Vagina (tissue), 2 donors: Measurements from ENCODE around the gene MAPK9. TPM values are rescaled to one million over a fixed set of nuclear protein-coding genes. Genes with fewer than 3 reads are reported as not detected.

Experiments used
- DNase-seq, 2 donors: peaks; one replicate each; pipeline ENCODE4 v3.0.0-alpha.2; 2017; ENCODE audit errors: extremely low spot score in 2 of 2
- H3K27ac ChIP-seq: fragments of 200-600 bp; sonication (generic); one replicate; pipeline ENCODE4 v1.5.1; 2019
- H3K27me3 ChIP-seq: fragments of 200-600 bp; sonication (generic); one replicate; pipeline ENCODE4 v1.5.1; 2019
- H3K36me3 ChIP-seq, 2 donors: fragments of 200-600 bp; sonication (generic); one replicate each; pipeline ENCODE4 v1.5.1; 2017 to 2019
- H3K4me1 ChIP-seq: fragments of 200-600 bp; sonication (generic); one replicate; pipeline ENCODE4 v1.5.1; 2019
- H3K4me3 ChIP-seq, 2 donors: fragments of 200-600 bp; sonication (generic); 1 replicate in 1 of 2; 2 replicates in 1 of 2; pipeline ENCODE4 v1.5.1; 2016 to 2019
- H3K9me3 ChIP-seq: fragments of 200-600 bp; sonication (generic); one replicate; pipeline ENCODE4 v1.5.1; 2019
- POLR2A ChIP-seq, 2 donors: fragments of 450-650 bp; IDR thresholded peaks; one replicate each; pipeline ENCODE4 v1.6.1; 2017; ENCODE audit warnings: antibody characterized with exemption in 2 of 2, mild to moderate bottlenecking in 2 of 2, moderate library complexity in 2 of 2
- POLR2AphosphoS5 ChIP-seq, 2 donors: sonication (generic); formaldehyde crosslinking; IDR thresholded peaks; one replicate each; pipeline ENCODE4 v1.9.0; 2017; ENCODE audit warnings: antibody characterized with exemption in 2 of 2, mild to moderate bottlenecking in 2 of 2, low read depth in 1 of 2; ENCODE audit not compliant: insufficient read depth in 1 of 2
- intact Hi-C: fragments of 100-400 bp; cut with DNase I; formaldehyde crosslinking; loops from one replicate; pipeline ENCODE4 v1.15.1; 2023
- total RNA-seq: library from RNA; depleted of rRNA; stranded (reverse); fragments of >200 nt; gene quantifications from one replicate; pipeline ENCODE4 v1.2.3, GENCODE V29; 2016
- TF ChIP-seq, protein P1 (sequence below), 3 experiments: fragments of 450-650 bp in 2 of 3; fragments of 200-600 bp in 1 of 3; sonication (generic) in 1 of 3; IDR thresholded peaks; one replicate each; pipeline ENCODE4 v1.5.1; 2017 to 2019; ENCODE audit warnings: antibody characterized with exemption in 3 of 3, mild to moderate bottlenecking in 2 of 3, moderate library complexity in 2 of 3

Gene MAPK9
- total RNA-seq, 1 donor from 2014 or later, result 19.6 TPM

DNA sequence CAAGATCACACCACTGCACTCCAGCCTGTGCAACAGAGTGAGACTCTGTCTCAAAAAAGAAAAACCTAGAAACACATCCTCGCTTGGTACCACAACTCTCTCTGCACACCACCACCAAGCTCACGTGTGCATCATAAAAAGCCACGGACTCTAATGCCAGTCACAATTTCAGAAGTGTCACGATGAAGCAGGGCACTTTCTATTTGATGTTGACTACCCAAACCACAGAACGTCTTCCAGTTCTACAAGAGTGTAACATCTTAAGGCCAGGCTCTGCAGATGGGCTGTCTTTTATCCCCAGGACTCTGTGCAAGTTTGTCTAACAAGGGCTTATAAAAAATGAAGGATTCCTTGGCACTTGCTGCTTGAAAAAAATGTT is 38.4 kb upstream of the MAPK9 start:
- Histone ChIP-seq H3K27ac (peak overlapping the region; percentile 58), H3K4me1 (peaks cover 24% of the 10 kb centered on the region), H3K27me3 (no peaks in the 10 kb centered on the region), H3K36me3 (peaks cover 0 to 9% of the 10 kb centered on the region in 2 donors), H3K9me3 (no peaks in the 10 kb centered on the region), H3K4me3 (no peak overlapping the region)
- intact Hi-C loops, result no loop called here
- no peak for TF ChIP-seq POLR2A (IDR thresholded peaks at IDR 0.05)
- no peak for DNase-seq

DNA sequence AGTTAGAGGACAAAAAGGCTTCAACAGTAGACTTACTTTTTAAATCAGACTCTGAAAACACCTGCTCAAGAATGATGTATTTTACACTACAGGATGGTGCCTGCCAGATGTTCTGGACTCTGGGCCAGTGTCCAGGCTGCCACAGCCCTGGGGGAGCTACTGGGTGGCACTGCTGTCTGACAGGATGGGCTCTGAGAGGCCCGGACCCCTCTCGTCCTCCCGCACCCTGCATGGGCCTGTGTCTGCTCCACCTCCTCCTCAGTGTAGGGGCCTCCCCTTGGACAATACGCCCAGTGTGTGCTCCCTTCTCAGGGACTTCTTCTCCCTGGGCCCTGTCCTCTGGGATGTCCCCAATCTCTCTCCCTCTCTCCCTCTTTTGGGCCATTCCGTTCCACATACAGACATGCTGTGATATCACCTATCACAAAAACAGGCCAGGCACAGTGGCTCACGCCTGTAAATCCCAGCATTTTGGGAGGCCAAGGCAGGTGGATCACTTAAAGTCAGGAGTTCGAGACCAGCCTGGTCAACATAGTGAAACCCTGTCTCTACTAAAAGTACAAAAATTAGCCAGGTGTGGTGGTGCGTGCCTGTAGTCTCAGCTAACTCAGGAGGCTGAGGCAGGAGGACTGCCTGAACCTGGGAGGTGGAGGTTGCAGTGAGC is 37.9 kb upstream of the MAPK9 start:
- H3K27ac ChIP-seq, result peak overlapping the region; percentile 58
- peaks cover 0 to 8% of the 10 kb centered on the region in 2 donors for H3K36me3 ChIP-seq
- DNase-seq, result no peak
- H3K9me3 ChIP-seq, result no peaks in the 10 kb centered on the region
- no peak for TF ChIP-seq POLR2AphosphoS5 (IDR thresholded peaks at IDR 0.05; ENCODE audit: insufficient read depth in 1 of 2, low read depth in 1 of 2)
- TF ChIP-seq POLR2A (IDR thresholded peaks at IDR 0.05), result no peak
- TF ChIP-seq, protein P1, sequence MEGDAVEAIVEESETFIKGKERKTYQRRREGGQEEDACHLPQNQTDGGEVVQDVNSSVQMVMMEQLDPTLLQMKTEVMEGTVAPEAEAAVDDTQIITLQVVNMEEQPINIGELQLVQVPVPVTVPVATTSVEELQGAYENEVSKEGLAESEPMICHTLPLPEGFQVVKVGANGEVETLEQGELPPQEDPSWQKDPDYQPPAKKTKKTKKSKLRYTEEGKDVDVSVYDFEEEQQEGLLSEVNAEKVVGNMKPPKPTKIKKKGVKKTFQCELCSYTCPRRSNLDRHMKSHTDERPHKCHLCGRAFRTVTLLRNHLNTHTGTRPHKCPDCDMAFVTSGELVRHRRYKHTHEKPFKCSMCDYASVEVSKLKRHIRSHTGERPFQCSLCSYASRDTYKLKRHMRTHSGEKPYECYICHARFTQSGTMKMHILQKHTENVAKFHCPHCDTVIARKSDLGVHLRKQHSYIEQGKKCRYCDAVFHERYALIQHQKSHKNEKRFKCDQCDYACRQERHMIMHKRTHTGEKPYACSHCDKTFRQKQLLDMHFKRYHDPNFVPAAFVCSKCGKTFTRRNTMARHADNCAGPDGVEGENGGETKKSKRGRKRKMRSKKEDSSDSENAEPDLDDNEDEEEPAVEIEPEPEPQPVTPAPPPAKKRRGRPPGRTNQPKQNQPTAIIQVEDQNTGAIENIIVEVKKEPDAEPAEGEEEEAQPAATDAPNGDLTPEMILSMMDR (IDR thresholded peaks at IDR 0.05), result no peak
- peaks cover 24% of the 10 kb centered on the region for H3K4me1 ChIP-seq
- intact Hi-C loops, result no loop called here
- H3K27me3 ChIP-seq, result no peaks in the 10 kb centered on the region
- no peak overlapping the region for H3K4me3 ChIP-seq

DNA sequence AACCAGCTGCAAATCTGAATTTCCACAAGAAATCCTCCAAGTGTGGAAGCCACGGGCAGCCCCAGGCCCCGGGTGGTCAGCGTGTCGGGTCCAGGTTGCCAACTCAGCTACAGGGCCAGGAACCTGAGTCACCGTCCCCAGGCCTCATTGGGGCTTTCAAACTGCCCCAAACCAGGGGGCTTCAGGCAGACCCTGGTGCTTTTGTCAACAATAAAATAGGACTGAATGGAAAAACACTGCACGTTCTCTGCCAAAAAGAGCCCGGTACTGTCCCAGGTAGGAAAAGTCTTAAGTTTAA is 37.2 kb upstream of the MAPK9 start:
- intact Hi-C loops, result no loop called here
- H3K4me1 ChIP-seq, result peaks cover 24% of the 10 kb centered on the region

DNA sequence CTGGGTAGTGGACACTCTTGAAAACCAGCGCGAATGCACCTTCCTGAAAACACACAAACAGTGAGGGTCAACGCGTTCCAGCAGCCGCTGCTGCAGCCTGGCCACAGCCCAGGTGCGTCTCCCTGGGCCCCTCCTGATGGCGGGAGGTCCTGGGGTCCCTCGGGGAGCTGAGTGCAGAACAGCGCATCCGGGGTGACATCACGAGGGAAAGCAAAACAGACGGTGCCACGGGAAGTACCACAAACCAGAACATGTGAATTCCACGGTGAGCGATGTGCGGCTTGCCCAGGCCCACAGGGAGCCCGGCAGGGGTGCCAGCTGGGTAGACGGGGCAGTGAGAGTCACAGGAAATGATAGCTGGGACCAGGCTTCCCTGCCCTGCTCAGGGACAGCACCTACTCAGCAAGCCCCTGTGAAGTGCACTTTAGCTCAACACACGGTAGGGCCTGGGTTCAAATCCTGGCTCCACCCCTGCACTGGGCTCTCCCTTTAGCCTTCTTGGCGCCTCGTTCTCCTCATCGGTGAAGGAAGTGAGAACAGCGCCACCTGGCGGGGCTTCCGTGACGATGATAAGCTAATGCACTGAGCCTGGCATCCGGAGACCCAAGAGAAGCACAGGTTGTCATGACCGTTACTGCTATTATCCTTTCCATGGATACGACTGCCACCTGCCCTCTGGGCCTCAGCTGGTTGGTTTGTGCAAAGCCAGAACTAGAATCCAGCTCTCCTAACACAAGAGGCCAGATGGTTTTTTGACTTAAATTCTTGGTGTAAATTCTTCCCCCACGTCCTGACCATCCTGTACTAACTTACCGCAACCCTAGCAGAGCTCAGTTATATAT is 36.6 kb upstream of the MAPK9 start:
- H3K27ac ChIP-seq, result no peak overlapping the region
- H3K4me1 ChIP-seq, result peaks cover 24% of the 10 kb centered on the region
- no peaks in the 10 kb centered on the region for H3K27me3 ChIP-seq
- H3K9me3 ChIP-seq, result no peaks in the 10 kb centered on the region
- H3K36me3 ChIP-seq, result no peaks in the 10 kb centered on the region
- H3K4me3 ChIP-seq, result no peak overlapping the region
- DNase-seq, result no peak
- TF ChIP-seq, protein P1 (IDR thresholded peaks at IDR 0.05), result peak; percentile 29 to 45 (median 35)
- TF ChIP-seq POLR2AphosphoS5 (IDR thresholded peaks at IDR 0.05; ENCODE audit: insufficient read depth in 1 of 2, low read depth in 1 of 2), result no peak
- intact Hi-C loops, result no loop called here

More for the DNA sequence above, 37.2 kb upstream of the MAPK9 start:
- Histone ChIP-seq H3K36me3 (peaks cover 0 to 1% of the 10 kb centered on the region in 2 donors), H3K27me3 (no peaks in the 10 kb centered on the region), H3K9me3 (no peaks in the 10 kb centered on the region), H3K27ac (peak overlapping the region; percentile 58), H3K4me3 (no peak overlapping the region)
- TF ChIP-seq, protein P1 (IDR thresholded peaks at IDR 0.05), result no peak
- no peak for TF ChIP-seq POLR2AphosphoS5 (IDR thresholded peaks at IDR 0.05; ENCODE audit: insufficient read depth in 1 of 2, low read depth in 1 of 2)
- TF ChIP-seq POLR2A (IDR thresholded peaks at IDR 0.05), result no peak
- DNase-seq, result no peak

DNA sequence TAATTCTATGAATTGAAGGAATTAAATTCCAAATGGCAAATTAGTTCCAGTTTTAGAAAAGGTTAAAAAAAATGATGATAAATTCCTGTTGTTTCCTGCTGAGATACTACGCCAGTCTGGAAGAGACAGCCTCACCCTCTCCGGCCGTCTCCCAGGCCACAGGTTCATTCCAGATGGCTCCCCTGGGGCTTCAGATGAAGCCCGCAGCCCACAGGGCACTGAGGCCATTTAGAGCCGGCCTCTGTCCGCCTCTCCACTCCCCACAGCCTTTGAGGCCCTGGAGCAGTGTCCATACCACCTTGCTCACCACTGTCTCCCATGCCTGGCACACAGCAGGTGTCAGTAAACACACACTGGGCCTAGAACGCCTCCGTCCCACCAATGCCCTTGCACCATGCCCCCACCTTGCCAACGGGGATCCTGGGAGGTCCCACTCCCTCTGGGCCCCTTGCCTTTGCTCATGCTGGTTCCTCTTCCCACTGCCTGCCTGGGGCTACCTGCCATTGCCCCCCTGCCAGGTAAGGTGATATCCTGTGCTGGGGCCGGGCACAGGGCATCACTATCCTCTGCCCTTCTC is 35.2 kb upstream of the MAPK9 start:
- DNase-seq, result no peak
- no peak overlapping the region for H3K27ac ChIP-seq
- intact Hi-C loops, result no loop called here

More for the DNA sequence above, 35.2 kb upstream of the MAPK9 start:
- Histone ChIP-seq H3K36me3 (no peaks in the 10 kb centered on the region), H3K27me3 (no peaks in the 10 kb centered on the region), H3K4me3 (no peak overlapping the region), H3K4me1 (peaks cover 22% of the 10 kb centered on the region), H3K9me3 (no peaks in the 10 kb centered on the region)
- TF ChIP-seq, protein P1 (IDR thresholded peaks at IDR 0.05), result no peak
- TF ChIP-seq POLR2A (IDR thresholded peaks at IDR 0.05) (no peak), POLR2AphosphoS5 (IDR thresholded peaks at IDR 0.05; ENCODE audit: insufficient read depth in 1 of 2, low read depth in 1 of 2) (no peak)
